ENCODE data around the gene TRABD2B.

DNA sequence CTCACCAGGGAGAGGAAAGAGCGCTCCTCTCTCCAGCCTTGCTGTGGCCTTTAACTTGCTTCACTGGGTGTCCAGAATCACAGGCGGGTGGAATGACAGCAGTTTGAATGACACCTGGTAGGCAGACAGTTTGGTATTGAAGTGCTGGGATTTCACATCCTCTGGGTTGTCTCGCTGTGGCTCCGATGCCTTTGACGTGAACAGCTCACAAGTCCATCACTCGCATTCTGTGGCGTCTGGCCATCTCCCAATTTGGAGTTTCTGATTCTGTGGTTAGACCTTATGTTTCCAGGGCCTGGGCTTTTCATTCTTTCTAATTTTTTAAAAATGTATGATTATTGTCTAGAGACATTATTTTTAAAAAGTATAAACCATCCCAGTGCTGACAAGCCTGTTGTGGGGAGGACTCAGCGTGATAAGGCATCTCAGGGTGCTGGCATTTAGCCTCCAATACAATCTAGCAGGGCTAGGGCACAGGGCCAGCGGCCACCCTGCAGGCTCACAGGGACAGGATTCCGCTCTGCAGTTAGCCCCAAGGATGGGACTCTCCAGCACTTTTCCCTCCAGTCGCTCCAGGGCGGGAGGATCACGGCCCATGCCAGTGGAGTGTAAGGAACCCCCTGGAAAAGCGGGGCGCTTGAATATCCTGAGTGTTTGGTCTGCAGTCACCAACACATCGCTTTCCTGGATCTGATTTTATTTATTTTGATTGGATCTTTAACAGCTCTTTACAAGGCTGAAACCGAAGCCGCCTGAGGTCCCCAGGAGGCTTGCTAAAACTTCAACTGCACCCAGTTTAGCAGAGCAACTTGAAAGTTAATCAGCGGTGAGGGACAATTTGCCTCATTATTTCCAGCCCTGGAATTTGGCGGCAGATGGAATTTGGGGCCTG, 178.3 kb downstream of the TRABD2B start:
- TF ChIP-seq, protein P1, sequence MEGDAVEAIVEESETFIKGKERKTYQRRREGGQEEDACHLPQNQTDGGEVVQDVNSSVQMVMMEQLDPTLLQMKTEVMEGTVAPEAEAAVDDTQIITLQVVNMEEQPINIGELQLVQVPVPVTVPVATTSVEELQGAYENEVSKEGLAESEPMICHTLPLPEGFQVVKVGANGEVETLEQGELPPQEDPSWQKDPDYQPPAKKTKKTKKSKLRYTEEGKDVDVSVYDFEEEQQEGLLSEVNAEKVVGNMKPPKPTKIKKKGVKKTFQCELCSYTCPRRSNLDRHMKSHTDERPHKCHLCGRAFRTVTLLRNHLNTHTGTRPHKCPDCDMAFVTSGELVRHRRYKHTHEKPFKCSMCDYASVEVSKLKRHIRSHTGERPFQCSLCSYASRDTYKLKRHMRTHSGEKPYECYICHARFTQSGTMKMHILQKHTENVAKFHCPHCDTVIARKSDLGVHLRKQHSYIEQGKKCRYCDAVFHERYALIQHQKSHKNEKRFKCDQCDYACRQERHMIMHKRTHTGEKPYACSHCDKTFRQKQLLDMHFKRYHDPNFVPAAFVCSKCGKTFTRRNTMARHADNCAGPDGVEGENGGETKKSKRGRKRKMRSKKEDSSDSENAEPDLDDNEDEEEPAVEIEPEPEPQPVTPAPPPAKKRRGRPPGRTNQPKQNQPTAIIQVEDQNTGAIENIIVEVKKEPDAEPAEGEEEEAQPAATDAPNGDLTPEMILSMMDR (IDR thresholded peaks at IDR 0.05; ENCODE audit: poor library complexity): no peak
- TF ChIP-seq EZH2 (IDR thresholded peaks at IDR 0.05; ENCODE audit: borderline replicate concordance): no peak
- no peak for TF ChIP-seq EZH2phosphoT487 (IDR thresholded peaks at IDR 0.05; ENCODE audit: low read depth, severe bottlenecking, unreplicated experiment)

Data from hepatocyte (in vitro differentiated cells).